ENCODE data around the gene ASIC5. TPM values are rescaled to one million over a fixed set of nuclear protein-coding genes. Genes with fewer than 3 reads are reported as not detected.
A peak's percentile ranks its signal among the peaks of the same experiment; 100 is the strongest.

ASIC5 gene
- total RNA-seq, 1 donor, result not detected

- no peaks in the 10 kb centered on the region for H4K20me1 ChIP-seq (ENCODE audit: insufficient read depth, low read length)
Observed at GRCh38 chr4:155828628-155829027, 37.4 kb downstream of the ASIC5 start.

GRCh38 chr4:155822572-155822971 lies 43.5 kb downstream of the ASIC5 start:
- Histone ChIP-seq H3K9me3 (ENCODE audit: low read depth, low read length) (no peaks in the 10 kb centered on the region), H3K36me3 (ENCODE audit: insufficient read depth, low read length) (no peaks in the 10 kb centered on the region), H3K27ac (ENCODE audit: low read depth, low read length) (no peak overlapping the region), H3K79me2 (ENCODE audit: insufficient read depth, low read length) (no peaks in the 10 kb centered on the region), H3K27me3 (ENCODE audit: insufficient read depth, low read length) (peaks cover 5% of the 10 kb centered on the region), H3K4me3 (ENCODE audit: insufficient read depth, low read length) (no peak overlapping the region), H3K4me2 (ENCODE audit: insufficient read depth, low read length) (no peak overlapping the region), H2AFZ (ENCODE audit: low read length) (no peak overlapping the region), H4K20me1 (ENCODE audit: insufficient read depth, low read length) (no peaks in the 10 kb centered on the region), H3K4me1 (ENCODE audit: insufficient read depth, low read length) (peaks cover 9% of the 10 kb centered on the region)
- no peak for TF ChIP-seq CTCF (IDR thresholded peaks at IDR 0.05; ENCODE audit: extremely low read depth, low read depth, low read length)
- no peak for DNase-seq (ENCODE audit: insufficient read length, low spot score, missing footprints)

More at GRCh38 chr4:155828628-155829027, 37.4 kb downstream of the ASIC5 start:
- no peak overlapping the region for H3K27ac ChIP-seq (ENCODE audit: low read depth, low read length)
- no peaks in the 10 kb centered on the region for H3K9me3 ChIP-seq (ENCODE audit: low read depth, low read length)
- no peaks in the 10 kb centered on the region for H3K79me2 ChIP-seq (ENCODE audit: insufficient read depth, low read length)
- DNase-seq (ENCODE audit: insufficient read length, low spot score, missing footprints), result peak; percentile 6
- H3K4me3 ChIP-seq (ENCODE audit: insufficient read depth, low read length), result no peak overlapping the region
- no peaks in the 10 kb centered on the region for H3K36me3 ChIP-seq (ENCODE audit: insufficient read depth, low read length)
- peaks cover 5% of the 10 kb centered on the region for H3K27me3 ChIP-seq (ENCODE audit: insufficient read depth, low read length)
- no peak for TF ChIP-seq CTCF (IDR thresholded peaks at IDR 0.05; ENCODE audit: extremely low read depth, low read depth, low read length)
- no peak overlapping the region for H3K4me2 ChIP-seq (ENCODE audit: insufficient read depth, low read length)
- no peak overlapping the region for H2AFZ ChIP-seq (ENCODE audit: low read length)
- H3K4me1 ChIP-seq (ENCODE audit: insufficient read depth, low read length), result no peaks in the 10 kb centered on the region

- no peak overlapping the region for H3K4me2 ChIP-seq (ENCODE audit: insufficient read depth, low read length)
- no peaks in the 10 kb centered on the region for H4K20me1 ChIP-seq (ENCODE audit: insufficient read depth, low read length)
- no peaks in the 10 kb centered on the region for H3K9me3 ChIP-seq (ENCODE audit: low read depth, low read length)
- H3K4me3 ChIP-seq (ENCODE audit: insufficient read depth, low read length), result no peak overlapping the region
- no peaks in the 10 kb centered on the region for H3K79me2 ChIP-seq (ENCODE audit: insufficient read depth, low read length)
- no peak overlapping the region for H3K27ac ChIP-seq (ENCODE audit: low read depth, low read length)
- peaks cover 3% of the 10 kb centered on the region for H3K27me3 ChIP-seq (ENCODE audit: insufficient read depth, low read length)
- H2AFZ ChIP-seq (ENCODE audit: low read length), result no peak overlapping the region
- TF ChIP-seq CTCF (IDR thresholded peaks at IDR 0.05; ENCODE audit: extremely low read depth, low read depth, low read length), result no peak
- H3K36me3 ChIP-seq (ENCODE audit: insufficient read depth, low read length), result no peaks in the 10 kb centered on the region
- no peak for DNase-seq (ENCODE audit: insufficient read length, low spot score, missing footprints)
- H3K4me1 ChIP-seq (ENCODE audit: insufficient read depth, low read length), result peaks cover 9% of the 10 kb centered on the region
Observed at GRCh38 chr4:155820887-155821518, 45.1 kb downstream of the ASIC5 start.

- peak; percentile 64 for DNase-seq (ENCODE audit: insufficient read length, low spot score, missing footprints)
- Histone ChIP-seq H2AFZ (ENCODE audit: low read length) (no peak overlapping the region), H3K4me1 (ENCODE audit: insufficient read depth, low read length) (peaks cover 9% of the 10 kb centered on the region), H3K4me2 (ENCODE audit: insufficient read depth, low read length) (no peak overlapping the region), H3K9me3 (ENCODE audit: low read depth, low read length) (no peaks in the 10 kb centered on the region), H3K4me3 (ENCODE audit: insufficient read depth, low read length) (no peak overlapping the region), H3K36me3 (ENCODE audit: insufficient read depth, low read length) (no peaks in the 10 kb centered on the region), H4K20me1 (ENCODE audit: insufficient read depth, low read length) (no peaks in the 10 kb centered on the region), H3K27ac (ENCODE audit: low read depth, low read length) (no peak overlapping the region), H3K27me3 (ENCODE audit: insufficient read depth, low read length) (no peaks in the 10 kb centered on the region), H3K79me2 (ENCODE audit: insufficient read depth, low read length) (no peaks in the 10 kb centered on the region)
- no peak for TF ChIP-seq CTCF (IDR thresholded peaks at IDR 0.05; ENCODE audit: extremely low read depth, low read depth, low read length)
Observed at GRCh38 chr4:155819066-155819465, 47.0 kb downstream of the ASIC5 start.

Data from osteoblast (primary cell).